ENCODE data around the gene MAST4. TPM values are rescaled to one million over a fixed set of nuclear protein-coding genes. Genes with fewer than 3 reads are reported as not detected.
A peak's percentile ranks its signal among the peaks of the same experiment; 100 is the strongest.

MAST4 gene
- total and polyA plus RNA-seq, 2 donors from 2014 or later = 27.3 to 31.4 TPM

- TF ChIP-seq CTCF (IDR thresholded peaks at IDR 0.05; ENCODE audit: borderline replicate concordance, extremely low read depth, insufficient read depth) = no peak
- peaks cover 0 to 27% (median 18%) of the 10 kb centered on the region in 3 donors for H3K4me1 ChIP-seq (ENCODE audit: control insufficient read depth in 2 of 3, insufficient read depth in 2 of 3, low read depth in 1 of 3, low read length in 3 of 3)
- peak overlapping the region; percentile 27 to 62 for H3K27ac ChIP-seq (ENCODE audit: low read depth in 2 of 2, low read length in 2 of 2)
- intact Hi-C loops (cut with DNase I) = no loop called here
- H3K36me3 ChIP-seq (ENCODE audit: control insufficient read depth in 2 of 3, insufficient read depth in 3 of 3, low read length in 3 of 3) = no peaks in the 10 kb centered on the region
- H3K27me3 ChIP-seq (ENCODE audit: control insufficient read depth, insufficient read depth, low read length) = no peaks in the 10 kb centered on the region
- DNase-seq = peak in 2 of 5 donors; percentile 49 to 58
- peak overlapping the region in 1 of 3 donors; percentile 46 for H3K4me3 ChIP-seq (ENCODE audit: low read length in 3 of 3)
- FAIRE-seq = no peak
- no peaks in the 10 kb centered on the region for H3K9me3 ChIP-seq (ENCODE audit: control insufficient read depth in 2 of 3, insufficient read depth in 1 of 3, low read length in 3 of 3)
- peak overlapping the region in 1 of 3 donors; percentile 52 for H3K9ac ChIP-seq (ENCODE audit: low read length in 3 of 3)
Observed at GRCh38 chr5:67015541-67016191, 419.5 kb downstream of the MAST4 start.

GRCh38 chr5:67019065-67019845 is 423.1 kb downstream of the MAST4 start:
- TF ChIP-seq CTCF (IDR thresholded peaks at IDR 0.05; ENCODE audit: borderline replicate concordance, extremely low read depth, insufficient read depth) = no peak
- Histone ChIP-seq H3K4me1 (ENCODE audit: control insufficient read depth in 2 of 3, insufficient read depth in 2 of 3, low read depth in 1 of 3, low read length in 3 of 3) (peaks cover 0 to 25% (median 7%) of the 10 kb centered on the region in 3 donors), H3K36me3 (ENCODE audit: control insufficient read depth in 2 of 3, insufficient read depth in 3 of 3, low read length in 3 of 3) (no peaks in the 10 kb centered on the region), H3K9ac (ENCODE audit: low read length in 3 of 3) (no peak overlapping the region), H3K9me3 (ENCODE audit: control insufficient read depth in 2 of 3, insufficient read depth in 1 of 3, low read length in 3 of 3) (no peaks in the 10 kb centered on the region), H3K27ac (ENCODE audit: low read depth in 2 of 2, low read length in 2 of 2) (no peak overlapping the region), H3K4me3 (ENCODE audit: low read length in 3 of 3) (no peak overlapping the region), H3K27me3 (ENCODE audit: control insufficient read depth, insufficient read depth, low read length) (no peaks in the 10 kb centered on the region)
- FAIRE-seq = no peak
- DNase-seq = no peak
- intact Hi-C loops (cut with DNase I) = no loop called here

- no peak overlapping the region for H3K9ac ChIP-seq (ENCODE audit: low read length in 3 of 3)
- no peaks in the 10 kb centered on the region for H3K9me3 ChIP-seq (ENCODE audit: control insufficient read depth in 2 of 3, insufficient read depth in 1 of 3, low read length in 3 of 3)
- H3K4me3 ChIP-seq (ENCODE audit: low read length in 3 of 3) = no peak overlapping the region
- FAIRE-seq (no peak), DNase-seq (no peak)
- TF ChIP-seq CTCF (IDR thresholded peaks at IDR 0.05; ENCODE audit: borderline replicate concordance, extremely low read depth, insufficient read depth) = no peak
- no peaks in the 10 kb centered on the region for H3K36me3 ChIP-seq (ENCODE audit: control insufficient read depth in 2 of 3, insufficient read depth in 3 of 3, low read length in 3 of 3)
- H3K27ac ChIP-seq (ENCODE audit: low read depth in 2 of 2, low read length in 2 of 2) = no peak overlapping the region
- no peaks in the 10 kb centered on the region for H3K27me3 ChIP-seq (ENCODE audit: control insufficient read depth, insufficient read depth, low read length)
- intact Hi-C loops (cut with DNase I) = no loop called here
- H3K4me1 ChIP-seq (ENCODE audit: control insufficient read depth in 2 of 3, insufficient read depth in 2 of 3, low read depth in 1 of 3, low read length in 3 of 3) = peaks cover 0 to 16% (median 3%) of the 10 kb centered on the region in 3 donors
Observed at GRCh38 chr5:67020096-67020615, 424.0 kb downstream of the MAST4 start.
